Hippocampal formation (tissue), 2 donors: ENCODE measurements around the gene SAXO1.
"Not testable (repeated sequence)": the region's sequence is repeated elsewhere in the genome, so short reads cannot be mapped to it uniquely, and the experiment has no call there.

Experiments used
- DNase-seq, 2 donors: peaks; one replicate each; lab custom pipeline; 2025; lab: John Stamatoyannopoulos, UW

The SAXO1 gene, protein sequence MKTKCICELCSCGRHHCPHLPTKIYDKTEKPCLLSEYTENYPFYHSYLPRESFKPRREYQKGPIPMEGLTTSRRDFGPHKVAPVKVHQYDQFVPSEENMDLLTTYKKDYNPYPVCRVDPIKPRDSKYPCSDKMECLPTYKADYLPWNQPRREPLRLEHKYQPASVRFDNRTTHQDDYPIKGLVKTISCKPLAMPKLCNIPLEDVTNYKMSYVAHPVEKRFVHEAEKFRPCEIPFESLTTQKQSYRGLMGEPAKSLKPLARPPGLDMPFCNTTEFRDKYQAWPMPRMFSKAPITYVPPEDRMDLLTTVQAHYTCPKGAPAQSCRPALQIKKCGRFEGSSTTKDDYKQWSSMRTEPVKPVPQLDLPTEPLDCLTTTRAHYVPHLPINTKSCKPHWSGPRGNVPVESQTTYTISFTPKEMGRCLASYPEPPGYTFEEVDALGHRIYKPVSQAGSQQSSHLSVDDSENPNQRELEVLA

DNA sequence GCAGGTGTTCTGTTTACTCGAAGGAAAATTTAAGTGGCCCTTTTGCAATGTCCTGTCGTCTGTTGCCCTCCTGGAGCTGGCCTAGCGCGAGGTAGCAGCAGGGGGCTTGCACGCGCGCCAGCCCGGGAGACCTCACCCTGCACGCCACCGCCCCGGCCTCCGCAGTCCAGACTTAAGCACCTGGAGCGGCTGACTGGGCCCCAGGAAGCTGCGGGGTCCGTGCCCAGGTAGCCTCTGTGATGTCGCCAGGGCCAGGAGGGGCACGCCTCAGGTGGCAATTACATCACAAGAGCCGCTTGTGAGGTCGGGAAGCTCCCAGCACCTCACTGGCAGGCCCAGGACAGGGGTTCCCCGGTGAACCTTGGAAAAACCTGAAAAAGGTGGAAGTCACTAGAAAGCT lies at the start of gene SAXO1:
TSS of gene SAXO1 (minus strand) at position 195 of the 400 bp plus-strand sequence. CDS start 301 bp downstream, outside the sequence.
- DNase-seq: no peak

DNA sequence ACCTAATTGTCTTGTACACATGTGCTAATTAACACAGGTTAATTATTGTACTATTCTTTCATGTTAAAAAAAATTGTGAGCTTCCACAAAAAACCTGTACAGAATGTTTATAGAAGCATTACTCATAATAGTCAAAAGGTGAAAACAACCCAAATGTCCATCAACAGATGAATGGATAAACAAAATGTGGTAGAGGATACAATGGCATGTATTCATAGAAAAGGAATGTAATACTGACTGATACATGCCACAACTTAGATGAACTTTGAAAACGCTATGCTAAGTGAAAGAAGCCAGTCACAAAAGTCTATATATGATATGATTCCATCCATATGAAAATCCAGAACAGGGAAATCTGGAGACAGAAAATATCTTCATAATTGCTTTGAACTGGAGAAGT lies 41.8 kb upstream of the SAXO1 start:
- no peak for DNase-seq

GRCh38 chr9:19074229-19074628 lies 41.2 kb upstream of the SAXO1 start:
- no peak for DNase-seq

DNA sequence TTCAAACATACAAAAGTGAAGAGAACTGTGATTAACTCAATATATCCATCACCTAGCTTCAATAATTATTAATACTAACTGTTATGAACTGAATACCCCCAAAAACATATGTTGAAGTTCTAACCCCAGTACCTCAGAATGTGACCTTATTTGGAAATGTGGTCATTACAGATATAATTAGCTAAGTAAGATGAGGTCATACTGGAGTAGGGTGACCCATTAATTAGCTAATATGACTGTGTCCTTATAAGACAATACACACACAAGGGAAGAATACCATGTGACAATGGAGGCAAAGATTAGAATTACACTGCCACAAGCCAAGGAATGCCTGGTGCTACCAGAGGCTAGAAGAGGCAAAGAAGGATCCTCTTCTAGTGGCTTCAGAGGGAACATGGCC lies 24.0 kb upstream of the SAXO1 start:
- no peak for DNase-seq

- no peak for DNase-seq
Observed at GRCh38 chr9:19050637-19051591, 17.9 kb upstream of the SAXO1 start.

DNA sequence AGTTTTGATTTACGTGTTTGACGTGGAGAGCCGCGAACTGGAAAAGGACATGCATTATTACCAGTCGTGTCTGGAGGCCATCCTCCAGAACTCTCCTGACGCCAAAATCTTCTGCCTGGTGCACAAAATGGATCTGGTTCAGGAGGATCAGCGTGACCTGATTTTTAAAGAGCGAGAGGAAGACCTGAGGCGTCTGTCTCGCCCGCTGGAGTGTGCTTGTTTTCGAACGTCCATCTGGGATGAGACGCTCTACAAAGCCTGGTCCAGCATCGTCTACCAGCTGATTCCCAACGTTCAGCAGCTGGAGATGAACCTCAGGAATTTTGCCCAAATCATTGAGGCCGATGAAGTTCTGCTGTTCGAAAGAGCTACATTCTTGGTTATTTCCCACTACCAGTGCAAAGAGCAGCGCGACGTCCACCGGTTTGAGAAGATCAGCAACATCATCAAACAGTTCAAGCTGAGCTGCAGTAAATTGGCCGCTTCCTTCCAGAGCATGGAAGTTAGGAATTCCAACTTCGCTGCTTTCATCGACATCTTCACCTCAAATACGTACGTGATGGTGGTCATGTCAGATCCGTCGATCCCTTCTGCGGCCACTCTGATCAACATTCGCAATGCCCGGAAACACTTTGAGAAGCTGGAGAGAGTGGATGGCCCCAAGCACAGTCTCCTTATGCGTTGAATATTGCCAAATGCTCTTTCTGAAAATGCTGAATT lies 17.1 kb upstream of the SAXO1 start:
- no peak for DNase-seq

GRCh38 chr9:19048966-19049916 lies 16.2 kb upstream of the SAXO1 start, which contains the start of gene RRAGA:
Gene RRAGA (plus strand): TSS chr9:19049427. CDS start chr9:19049660, 233 bp downstream.
- DNase-seq: peak; percentile 87 to 93

DNA sequence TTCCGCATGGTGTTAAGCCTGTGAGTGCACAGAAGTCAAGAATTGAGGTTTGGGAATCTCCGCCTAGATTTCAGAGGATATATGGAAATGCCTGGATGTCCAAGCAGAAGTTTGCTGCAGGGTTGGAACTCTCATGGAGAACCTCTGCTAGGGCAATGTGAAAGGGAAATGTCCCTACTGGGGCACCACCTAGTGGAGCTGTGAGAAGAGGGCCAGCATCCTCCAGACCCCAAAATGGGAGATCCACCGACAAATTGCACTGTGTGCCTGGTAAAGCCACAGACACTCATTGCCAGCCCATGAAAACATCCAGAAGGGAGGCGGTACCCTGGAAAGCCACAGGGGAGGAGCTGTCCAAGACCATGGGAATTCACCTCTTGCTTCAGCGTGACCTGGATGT lies 3.6 kb upstream of the SAXO1 start:
- no peak for DNase-seq

GRCh38 chr9:19032406-19032805 lies 603 bp downstream of the SAXO1 start:
- DNase-seq: no peak

GRCh38 chr9:19030899-19031298 lies 2.1 kb downstream of the SAXO1 start:
- no peak for DNase-seq

DNA sequence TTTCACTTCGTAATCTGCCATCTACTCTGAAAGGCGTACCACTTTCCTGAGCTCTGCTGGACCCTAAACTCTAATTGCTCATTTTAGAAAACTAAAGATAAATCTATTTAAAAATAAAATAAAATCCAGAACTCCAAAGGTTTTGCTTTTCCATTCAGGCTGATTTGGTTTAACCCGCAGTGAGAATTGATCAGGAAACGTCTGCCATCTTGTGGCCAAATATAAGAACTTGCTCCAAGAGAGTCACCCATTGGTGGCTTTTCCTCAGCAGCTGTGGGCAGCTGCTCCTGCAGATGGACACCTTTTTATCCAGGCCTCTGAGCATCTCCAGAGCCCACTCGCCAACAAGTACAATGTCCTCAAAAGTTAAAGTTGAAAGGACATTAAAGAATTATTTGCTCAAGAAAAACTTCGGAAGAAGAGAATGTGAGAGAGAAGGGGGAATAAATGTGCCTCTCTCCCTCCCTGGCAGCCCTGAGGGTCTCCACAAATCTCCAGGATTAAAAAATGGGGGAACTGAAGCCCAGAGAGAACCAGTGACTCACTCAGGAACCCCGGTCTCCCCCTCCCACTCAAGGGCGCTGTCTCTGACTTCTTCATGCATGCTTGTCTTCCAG lies 4.1 kb downstream of the SAXO1 start:
- DNase-seq: peak; percentile 5 to 70

- DNase-seq: no peak
Observed at GRCh38 chr9:19027825-19028224, 5.2 kb downstream of the SAXO1 start.

- no peak for DNase-seq
Observed at GRCh38 chr9:19026375-19026774, 6.6 kb downstream of the SAXO1 start.

DNA sequence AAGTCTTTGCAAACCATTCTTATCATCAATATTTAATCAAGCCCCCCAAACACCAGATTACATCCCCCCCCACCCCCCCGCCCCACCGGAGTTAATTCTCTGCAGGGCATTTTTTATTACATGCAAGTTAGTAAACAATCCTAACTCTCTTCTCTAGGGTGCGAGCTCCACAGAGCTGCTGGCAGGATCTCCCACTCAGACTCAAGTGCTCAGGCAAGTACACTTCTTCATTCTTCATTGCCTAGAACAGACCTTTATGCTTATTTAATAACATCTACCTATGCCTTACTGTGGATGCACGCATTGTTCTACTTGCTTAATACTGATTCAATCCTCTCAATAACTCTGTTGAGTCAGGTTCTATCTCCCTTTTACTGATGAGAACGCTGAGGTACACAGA lies 9.9 kb downstream of the SAXO1 start:
- no peak for DNase-seq

DNA sequence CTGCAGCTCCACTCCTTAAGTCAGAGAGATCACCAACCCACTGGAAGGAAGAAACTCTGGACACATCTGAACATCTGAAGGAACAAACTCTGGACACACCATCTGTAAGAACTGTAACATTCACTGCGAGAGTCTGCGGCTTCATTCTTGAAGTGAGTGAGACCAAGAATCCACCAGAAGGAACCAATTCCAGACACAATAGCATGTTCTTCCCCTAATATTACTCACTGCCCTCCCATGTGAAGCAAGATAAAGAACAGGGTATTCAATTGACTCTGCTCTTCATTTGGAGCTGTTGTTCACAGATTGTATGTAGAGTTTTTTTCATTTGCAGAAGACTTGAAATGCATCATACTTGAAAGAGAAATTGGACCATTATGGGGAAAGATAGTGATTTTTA lies 10.8 kb downstream of the SAXO1 start:
- no peak for DNase-seq

DNA sequence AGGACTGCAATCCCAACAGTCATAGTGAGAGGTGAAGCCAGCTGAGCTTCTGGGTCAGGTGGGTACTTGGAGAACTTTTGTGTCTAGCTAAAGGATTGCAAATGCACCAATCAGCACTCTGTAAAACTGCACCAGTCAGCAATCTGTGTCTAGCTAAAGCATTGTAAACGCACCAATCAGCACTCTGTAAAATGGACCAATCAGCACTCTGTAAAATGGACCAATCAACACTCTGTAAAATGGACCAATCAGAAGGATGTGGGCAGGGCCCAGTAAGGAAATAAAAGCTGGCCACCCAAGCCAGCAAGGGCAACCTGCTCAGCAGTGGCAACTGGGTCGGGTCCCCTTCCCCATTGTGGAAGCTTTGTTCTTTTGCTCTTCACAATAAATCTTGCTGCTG lies 11.4 kb downstream of the SAXO1 start:
- not testable (repeated sequence) for DNase-seq

DNA sequence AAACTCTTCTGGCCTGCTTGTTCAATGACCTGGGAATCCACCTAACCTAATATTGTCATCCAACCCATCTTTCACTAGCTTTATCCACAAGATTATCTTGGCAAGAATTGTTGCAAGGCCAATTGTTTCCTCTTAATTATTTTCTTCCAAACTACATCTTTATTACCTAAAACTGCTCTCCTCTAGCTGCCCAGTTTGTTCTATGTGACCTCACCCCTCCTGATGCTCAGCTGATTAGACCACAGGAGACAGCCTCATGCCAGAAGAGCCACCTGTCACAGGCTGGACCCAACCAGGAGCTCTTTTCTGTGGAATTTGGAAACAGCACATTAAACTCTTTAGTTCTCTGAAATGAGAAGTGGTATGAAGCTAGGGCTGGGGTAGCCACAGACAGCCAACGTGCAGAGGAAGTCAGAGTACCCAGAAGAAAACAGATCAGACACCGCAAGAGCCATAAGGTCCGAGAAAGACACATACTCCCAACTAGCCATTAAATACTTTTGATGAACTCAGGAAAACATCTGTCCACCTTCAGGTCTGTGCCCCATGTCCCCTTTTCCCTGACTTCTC lies 12.0 kb downstream of the SAXO1 start:
- DNase-seq: no peak

DNA sequence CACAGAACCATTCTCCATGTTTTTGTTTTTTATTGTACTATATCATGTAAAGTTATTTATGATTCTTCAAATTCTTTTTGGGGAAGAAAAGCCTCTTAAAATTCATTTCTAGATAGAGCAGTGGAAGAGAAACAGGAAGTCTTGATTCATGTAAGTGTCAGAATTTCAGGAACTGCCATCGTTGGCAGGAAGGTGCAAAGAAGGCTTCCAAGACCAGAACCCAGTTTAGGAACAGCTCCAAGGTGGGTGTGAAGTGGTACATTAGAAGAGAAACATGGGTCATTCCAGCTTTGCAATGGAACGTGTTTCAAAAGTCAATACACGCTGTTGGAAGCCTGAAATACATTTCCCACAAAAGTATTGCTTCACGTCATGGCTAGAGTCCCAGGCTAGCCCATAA lies 14.8 kb downstream of the SAXO1 start:
- DNase-seq: no peak

- no peak for DNase-seq
Observed at GRCh38 chr9:19009391-19009965, 23.5 kb downstream of the SAXO1 start.

DNA sequence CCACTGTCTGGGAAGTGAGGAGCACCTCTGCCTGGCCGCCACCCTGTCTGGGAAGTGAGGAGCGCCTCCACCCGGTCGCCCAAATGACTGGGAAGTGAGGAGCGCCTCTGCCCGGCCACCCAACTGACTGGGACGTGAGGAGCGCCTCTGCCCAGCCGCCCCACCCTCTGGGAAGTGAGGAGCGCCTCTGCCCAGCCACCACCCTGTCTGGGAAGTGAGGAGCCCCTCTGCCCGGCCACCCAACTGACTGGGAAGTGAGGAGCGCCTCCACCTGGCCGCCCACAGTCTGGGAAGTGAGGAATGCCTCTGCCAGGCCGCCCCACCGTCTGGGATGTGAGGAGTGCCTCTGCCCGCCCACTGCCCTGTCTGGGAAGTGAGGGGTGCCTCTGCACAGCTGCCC lies 32.9 kb downstream of the SAXO1 start:
- DNase-seq: no peak
